Skeletal muscle tissue (tissue), 4 donors: ENCODE data around the gene SLC35D1. TPM values are rescaled to one million over a fixed set of nuclear protein-coding genes. Genes with fewer than 3 reads are reported as not detected.

Source experiments
- H3K27ac ChIP-seq: one replicate; pipeline ENCODE4 v1.7.0; 2013; ENCODE audit warnings: mild to moderate bottlenecking, low read depth, low read length, inconsistent platforms
- H3K27me3 ChIP-seq, 3 donors: one replicate each; pipeline ENCODE4 v1.7.0; 2013; ENCODE audit warnings: low read length in 3 of 3; ENCODE audit not compliant: control insufficient read depth in 3 of 3, insufficient read depth in 3 of 3
- H3K36me3 ChIP-seq, 3 donors: one replicate each; pipeline ENCODE4 v1.7.0; 2013; ENCODE audit warnings: low read length in 3 of 3; ENCODE audit not compliant: control insufficient read depth in 3 of 3, insufficient read depth in 3 of 3
- H3K4me1 ChIP-seq, 3 donors: one replicate each; pipeline ENCODE4 v1.7.0; 2013; ENCODE audit warnings: low read length in 3 of 3, mild to moderate bottlenecking in 3 of 3; ENCODE audit not compliant: control insufficient read depth in 3 of 3, insufficient read depth in 3 of 3
- H3K4me3 ChIP-seq, 3 donors: one replicate each; pipeline ENCODE4 v1.7.0; 2013; ENCODE audit warnings: low read length in 3 of 3
- H3K9ac ChIP-seq, 3 donors: one replicate each; pipeline ENCODE4 v1.7.0; 2013; ENCODE audit warnings: low read length in 3 of 3, mild to moderate bottlenecking in 3 of 3, moderate library complexity in 2 of 3, low read depth in 1 of 3
- H3K9me3 ChIP-seq, 3 donors: one replicate each; pipeline ENCODE4 v1.7.0; 2013; ENCODE audit warnings: low read length in 3 of 3; ENCODE audit not compliant: control insufficient read depth in 3 of 3
- total RNA-seq: library from RNA; depleted of rRNA; stranded (reverse); fragments of >200 nt; gene quantifications from one replicate; pipeline ENCODE4 v1.2.3, GENCODE V29; 2014
- donor health status: Osteomylitis.

Gene SLC35D1
- total RNA-seq, 1 donor from 2014 or later: 7.8 TPM

GRCh38 chr1:66999640-67000400 is 54.1 kb downstream of the SLC35D1 start:
- Histone ChIP-seq H3K4me3 (no peak overlapping the region), H3K9ac (no peak overlapping the region), H3K36me3 (peaks cover 0 to 15% (median 0%) of the 10 kb centered on the region in 3 donors), H3K27me3 (no peaks in the 10 kb centered on the region), H3K9me3 (no peaks in the 10 kb centered on the region), H3K4me1 (peaks cover 3 to 17% (median 11%) of the 10 kb centered on the region in 3 donors), H3K27ac (no peak overlapping the region)

- Histone ChIP-seq H3K9me3 (no peaks in the 10 kb centered on the region), H3K4me1 (peaks cover 3 to 15% (median 11%) of the 10 kb centered on the region in 3 donors), H3K27ac (no peak overlapping the region), H3K9ac (no peak overlapping the region), H3K4me3 (no peak overlapping the region), H3K36me3 (peaks cover 0 to 15% (median under 1%) of the 10 kb centered on the region in 3 donors), H3K27me3 (no peaks in the 10 kb centered on the region)
Observed at GRCh38 chr1:66998972-66999371, 55.0 kb downstream of the SLC35D1 start.

- peaks cover 0 to 8% (median 5%) of the 10 kb centered on the region in 3 donors for H3K36me3 ChIP-seq
Observed at GRCh38 chr1:66996018-66996682, 57.8 kb downstream of the SLC35D1 start.

GRCh38 chr1:66993076-66993475 is 60.9 kb downstream of the SLC35D1 start:
- Histone ChIP-seq H3K4me1 (no peaks in the 10 kb centered on the region), H3K27ac (no peak overlapping the region), H3K27me3 (no peaks in the 10 kb centered on the region), H3K4me3 (no peak overlapping the region), H3K36me3 (peaks cover 0 to 16% (median 14%) of the 10 kb centered on the region in 3 donors), H3K9ac (no peak overlapping the region), H3K9me3 (no peaks in the 10 kb centered on the region)

More at GRCh38 chr1:66996018-66996682, 57.8 kb downstream of the SLC35D1 start:
- Histone ChIP-seq H3K4me1 (peaks cover 0 to under 1% (median 0%) of the 10 kb centered on the region in 3 donors), H3K4me3 (no peak overlapping the region), H3K27me3 (no peaks in the 10 kb centered on the region), H3K9ac (no peak overlapping the region), H3K9me3 (no peaks in the 10 kb centered on the region), H3K27ac (no peak overlapping the region)

- H3K27ac ChIP-seq: no peak overlapping the region
- H3K4me1 ChIP-seq: peaks cover 0 to 9% (median 0%) of the 10 kb centered on the region in 3 donors
- no peaks in the 10 kb centered on the region for H3K9me3 ChIP-seq
- H3K36me3 ChIP-seq: peaks cover 0 to 36% (median 25%) of the 10 kb centered on the region in 3 donors
- H3K4me3 ChIP-seq: no peak overlapping the region
- no peak overlapping the region for H3K9ac ChIP-seq
- H3K27me3 ChIP-seq: no peaks in the 10 kb centered on the region
Observed at GRCh38 chr1:66985835-66986234, 68.1 kb downstream of the SLC35D1 start.

GRCh38 chr1:66984491-66984890 is 69.5 kb downstream of the SLC35D1 start:
- H3K4me3 ChIP-seq: no peak overlapping the region
- H3K9me3 ChIP-seq: no peaks in the 10 kb centered on the region
- no peaks in the 10 kb centered on the region for H3K27me3 ChIP-seq
- peaks cover 0 to 10% (median 0%) of the 10 kb centered on the region in 3 donors for H3K4me1 ChIP-seq
- H3K9ac ChIP-seq: no peak overlapping the region
- H3K27ac ChIP-seq: no peak overlapping the region
- peaks cover 0 to 35% (median 25%) of the 10 kb centered on the region in 3 donors for H3K36me3 ChIP-seq

GRCh38 chr1:66982561-66983260 is 71.2 kb downstream of the SLC35D1 start:
- Histone ChIP-seq H3K36me3 (peaks cover 0 to 37% (median 23%) of the 10 kb centered on the region in 3 donors), H3K27me3 (no peaks in the 10 kb centered on the region), H3K9me3 (no peaks in the 10 kb centered on the region), H3K9ac (no peak overlapping the region), H3K4me3 (no peak overlapping the region), H3K4me1 (peaks cover 0 to 10% (median 0%) of the 10 kb centered on the region in 3 donors), H3K27ac (no peak overlapping the region)

- Histone ChIP-seq H3K27me3 (no peaks in the 10 kb centered on the region), H3K4me3 (peak overlapping the region in 1 of 3 donors; percentile 61), H3K36me3 (peaks cover 2 to 35% (median 24%) of the 10 kb centered on the region in 3 donors), H3K9me3 (no peaks in the 10 kb centered on the region), H3K4me1 (peaks cover 0 to 10% (median 0%) of the 10 kb centered on the region in 3 donors), H3K27ac (peak overlapping the region; percentile 14), H3K9ac (peak overlapping the region in 1 of 3 donors; percentile 59)
Observed at GRCh38 chr1:66981679-66982078, 72.3 kb downstream of the SLC35D1 start.

GRCh38 chr1:66980745-66981367 is 73.1 kb downstream of the SLC35D1 start:
- peak overlapping the region in 1 of 3 donors; percentile 61 for H3K4me3 ChIP-seq
- H3K27me3 ChIP-seq: no peaks in the 10 kb centered on the region
- peak overlapping the region in 2 of 3 donors; percentile 46 to 54 for H3K9ac ChIP-seq
- peaks cover 0 to 10% (median 0%) of the 10 kb centered on the region in 3 donors for H3K4me1 ChIP-seq
- no peaks in the 10 kb centered on the region for H3K9me3 ChIP-seq
- H3K27ac ChIP-seq: peak overlapping the region; percentile 14
- peaks cover 2 to 30% (median 21%) of the 10 kb centered on the region in 3 donors for H3K36me3 ChIP-seq
